Smooth muscle cell (in vitro differentiated cells): Measurements from ENCODE around the gene NUDT21. TPM values are rescaled to one million over a fixed set of nuclear protein-coding genes. Genes with fewer than 3 reads are reported as not detected.

ENCODE experiments used
- DNase-seq: peaks from one replicate; lab custom pipeline; 2025; ENCODE audit not compliant: unreplicated experiment; lab: John Stamatoyannopoulos, UW
- H2AFZ ChIP-seq: fragments of 200-600 bp; sonication (generic); 2 replicates; pipeline ENCODE4 v1.6.0; 2016; ENCODE audit warnings: antibody characterized with exemption, low read depth, mild to moderate bottlenecking
- H3F3A ChIP-seq: fragments of 200-600 bp; sonication (generic); 2 replicates; pipeline ENCODE4 v1.6.0; 2017; ENCODE audit warnings: antibody characterized with exemption, low read depth
- H3K27ac ChIP-seq: fragments of 200-600 bp; sonication (generic); 2 replicates; pipeline ENCODE4 v1.5.1; 2016; ENCODE audit warnings: low read depth, mild to moderate bottlenecking
- H3K27me3 ChIP-seq: fragments of 200-600 bp; sonication (generic); 2 replicates; pipeline ENCODE4 v1.6.1; 2016; ENCODE audit warnings: low read depth, mild to moderate bottlenecking
- H3K36me3 ChIP-seq: fragments of 200-600 bp; sonication (generic); 2 replicates; pipeline ENCODE4 v1.5.1; 2016; ENCODE audit warnings: low read depth
- H3K4me1 ChIP-seq: fragments of 200-600 bp; sonication (generic); 2 replicates; pipeline ENCODE4 v1.5.1; 2016; ENCODE audit warnings: low read depth
- H3K4me2 ChIP-seq: fragments of 200-600 bp; sonication (generic); 2 replicates; pipeline ENCODE4 v1.6.0; 2016; ENCODE audit warnings: mild to moderate bottlenecking
- H3K4me3 ChIP-seq: fragments of 200-600 bp; sonication (generic); 2 replicates; pipeline ENCODE4 v1.5.1; 2016; ENCODE audit warnings: mild to moderate bottlenecking
- H3K79me2 ChIP-seq: fragments of 200-600 bp; sonication (generic); 2 replicates; pipeline ENCODE4 v1.6.0; 2016; ENCODE audit warnings: low read depth, mild to moderate bottlenecking
- H3K9ac ChIP-seq: fragments of 200-600 bp; sonication (generic); 2 replicates; pipeline ENCODE4 v1.6.0; 2016; ENCODE audit warnings: low read depth
- H3K9me3 ChIP-seq: fragments of 200-600 bp; sonication (generic); replicated peaks from 2 replicates; pipeline ENCODE4 v1.5.1; 2016; ENCODE audit warnings: low read depth
- H4K20me1 ChIP-seq: fragments of 200-600 bp; sonication (generic); 2 replicates; pipeline ENCODE4 v1.6.0; 2016; ENCODE audit warnings: low read depth
- CTCF ChIP-seq: fragments of 200-600 bp; sonication (generic); IDR thresholded peaks from 2 replicates; pipeline ENCODE4 v1.5.1; 2017; ENCODE audit warnings: borderline replicate concordance, mild to moderate bottlenecking, antibody characterized with exemption; ENCODE audit not compliant: insufficient read depth, poor library complexity, severe bottlenecking
- WGBS: methylation state at CpG from one replicate; pipeline ENCODE4 v1.1.7; 2016; ENCODE audit warnings: low lambda C conversion rate; 5-methylcytosine and 5-hydroxymethylcytosine counted together
- polyA plus RNA-seq: library from polyadenylated mRNA; unstranded; fragments of >200 nt; fragmentation: Nextera tagmentation; extraction: Ambion mirVana; gene quantifications from 2 replicates; pipeline ENCODE4 v1.2.1, GENCODE V29; 2016
- total RNA-seq: library from RNA; depleted of rRNA; stranded (reverse); fragments of >200 nt; gene quantifications from 2 replicates; pipeline ENCODE4 v1.2.3, GENCODE V29; 2014

Gene NUDT21
- total and polyA plus RNA-seq, 2 experiments from 2014 or later: 44.4 to 101 TPM

GRCh38 chr16:56475201-56475600 is 24.1 kb upstream of the NUDT21 start:
- Histone ChIP-seq H3K36me3 (peaks cover 38% of the 10 kb centered on the region), H3K4me1 (no peaks in the 10 kb centered on the region), H3K27ac (no peak overlapping the region), H3K4me3 (no peak overlapping the region), H3K9me3 (no peaks in the 10 kb centered on the region), H3K27me3 (no peaks in the 10 kb centered on the region), H4K20me1 (no peaks in the 10 kb centered on the region), H3F3A (peaks cover 28% of the 10 kb centered on the region), H2AFZ (no peak overlapping the region), H3K79me2 (no peaks in the 10 kb centered on the region), H3K9ac (no peak overlapping the region), H3K4me2 (no peak overlapping the region)
- 95% methylated on average over 2 of the region's 2 CpGs for WGBS
- no peak for TF ChIP-seq CTCF
- DNase-seq: no peak

DNA sequence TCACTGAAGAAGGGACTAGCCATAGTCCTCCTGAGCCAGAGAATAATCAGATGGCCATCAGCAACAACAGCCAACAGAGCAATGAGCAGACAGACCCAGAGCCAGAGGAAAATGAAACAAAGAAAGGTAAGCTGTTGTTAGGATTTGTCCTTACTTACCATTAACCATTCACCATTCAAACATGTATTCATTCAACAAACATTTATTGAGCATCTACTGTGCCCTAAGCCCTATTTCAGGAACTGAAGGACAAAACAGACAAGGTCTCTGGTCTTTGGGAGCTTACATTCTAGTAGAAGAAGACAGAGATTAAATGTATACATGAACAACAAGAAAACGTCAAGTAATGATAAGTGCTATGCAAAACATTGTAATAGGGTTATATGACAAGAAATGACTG is 19.5 kb upstream of the NUDT21 start:
- TF ChIP-seq CTCF: no peak
- peaks cover 46% of the 10 kb centered on the region for H3K36me3 ChIP-seq
- 97% methylated on average over 1 of the region's 1 CpG for WGBS

DNA sequence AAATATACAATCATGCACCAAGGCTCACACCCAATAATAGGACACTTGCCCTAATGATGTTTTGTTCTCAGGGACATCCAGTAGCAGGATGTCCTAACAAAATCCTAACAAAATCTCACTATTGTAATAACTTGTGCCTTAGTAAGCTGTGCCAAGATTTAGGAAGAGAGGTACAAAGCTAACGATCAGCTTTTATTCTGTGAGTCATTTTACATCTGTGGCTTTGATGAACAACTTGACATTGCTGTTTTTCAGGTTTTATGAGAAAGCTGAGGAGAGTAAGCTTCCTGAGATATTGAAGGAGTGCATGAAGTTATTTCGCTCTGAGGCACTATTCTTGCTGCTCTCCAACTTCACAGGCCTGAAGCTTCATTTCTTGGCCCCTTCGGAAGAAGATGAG is 19.1 kb upstream of the NUDT21 start:
- peak overlapping the region; percentile 58 for H3K27ac ChIP-seq
- no peak for DNase-seq
- no peaks in the 10 kb centered on the region for H3K79me2 ChIP-seq
- no peaks in the 10 kb centered on the region for H3K4me1 ChIP-seq
- H4K20me1 ChIP-seq: no peaks in the 10 kb centered on the region
- no peak overlapping the region for H2AFZ ChIP-seq
- 74% methylated on average over 3 of the region's 3 CpGs for WGBS
- H3K36me3 ChIP-seq: peaks cover 48% of the 10 kb centered on the region
- H3K9me3 ChIP-seq: no peaks in the 10 kb centered on the region
- TF ChIP-seq CTCF: no peak
- H3F3A ChIP-seq: no peaks in the 10 kb centered on the region
- no peak overlapping the region for H3K9ac ChIP-seq
- H3K27me3 ChIP-seq: no peaks in the 10 kb centered on the region
- H3K4me3 ChIP-seq: no peak overlapping the region
- H3K4me2 ChIP-seq: no peak overlapping the region

More for the DNA sequence above, 19.5 kb upstream of the NUDT21 start:
- no peaks in the 10 kb centered on the region for H3K27me3 ChIP-seq
- no peak overlapping the region for H2AFZ ChIP-seq
- no peak for DNase-seq
- no peaks in the 10 kb centered on the region for H3K4me1 ChIP-seq
- H3K4me3 ChIP-seq: no peak overlapping the region
- H3K27ac ChIP-seq: peak overlapping the region; percentile 58
- no peaks in the 10 kb centered on the region for H4K20me1 ChIP-seq
- H3K79me2 ChIP-seq: no peaks in the 10 kb centered on the region
- H3K9me3 ChIP-seq: no peaks in the 10 kb centered on the region
- H3K9ac ChIP-seq: no peak overlapping the region
- peaks cover under 1% of the 10 kb centered on the region for H3F3A ChIP-seq
- H3K4me2 ChIP-seq: no peak overlapping the region

DNA sequence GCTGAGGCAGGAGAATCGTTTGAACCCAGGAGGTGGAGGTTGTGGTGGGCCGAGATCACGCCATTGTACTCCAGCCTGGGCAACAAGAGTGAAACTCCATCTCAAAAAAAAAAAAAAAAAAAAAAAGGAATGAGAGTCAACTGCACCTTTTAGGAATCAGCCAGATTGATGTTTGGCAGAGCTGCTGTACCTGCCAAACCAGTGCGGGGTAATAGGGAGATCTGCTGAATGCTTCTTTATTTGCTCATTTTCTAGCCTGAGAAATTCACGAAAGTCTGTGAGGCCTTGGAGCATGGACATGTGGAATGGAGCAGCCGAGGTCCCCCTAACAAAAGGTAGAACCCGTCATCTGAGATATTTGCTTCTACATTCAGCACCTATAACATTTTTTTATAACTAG is 18.6 kb upstream of the NUDT21 start:
- no peak overlapping the region for H3K9ac ChIP-seq
- H4K20me1 ChIP-seq: no peaks in the 10 kb centered on the region
- H3K27me3 ChIP-seq: no peaks in the 10 kb centered on the region
- H3K4me2 ChIP-seq: no peak overlapping the region
- no peak for TF ChIP-seq CTCF
- H3K4me1 ChIP-seq: no peaks in the 10 kb centered on the region
- no peak overlapping the region for H2AFZ ChIP-seq
- peak overlapping the region; percentile 58 for H3K27ac ChIP-seq
- 91% methylated on average over 7 of the region's 7 CpGs for WGBS
- peaks cover 48% of the 10 kb centered on the region for H3K36me3 ChIP-seq
- H3F3A ChIP-seq: no peaks in the 10 kb centered on the region
- no peaks in the 10 kb centered on the region for H3K79me2 ChIP-seq
- H3K9me3 ChIP-seq: no peaks in the 10 kb centered on the region
- no peak for DNase-seq
- H3K4me3 ChIP-seq: no peak overlapping the region
